SK-N-SH treated with all-trans-retinoic acid at 6 μM for 48 hours (cell line): ENCODE measurements around the gene CCDC148.

Experiments used
- BACH2 ChIP-seq: fragments of 250-450 bp; sonication (Bioruptor Pico); IDR thresholded peaks from 2 replicates; pipeline ENCODE4 v1.9.0; 2021; ENCODE audit warnings: mild to moderate bottlenecking, borderline replicate concordance
- GLIS3 ChIP-seq: fragments of 250-450 bp; sonication (Bioruptor Pico); IDR thresholded peaks from 2 replicates; pipeline ENCODE4 v1.5.0; 2020; ENCODE audit warnings: mild to moderate bottlenecking, moderate library complexity
- RARB ChIP-seq: fragments of 250-450 bp; sonication (Bioruptor Pico); IDR thresholded peaks from 2 replicates; pipeline ENCODE4 v1.8.0; 2021; ENCODE audit warnings: mild to moderate bottlenecking, moderate library complexity
- SNAI2 ChIP-seq: fragments of 250-450 bp; sonication (Bioruptor Pico); IDR thresholded peaks from 2 replicates; pipeline ENCODE4 v1.5.0; 2020; ENCODE audit warnings: mild to moderate bottlenecking, moderate library complexity
- ZC3H10 ChIP-seq: fragments of 250-450 bp; sonication (Bioruptor Pico); IDR thresholded peaks from 2 replicates; pipeline ENCODE4 v1.5.1; 2021; ENCODE audit warnings: mild to moderate bottlenecking, moderate library complexity
- ZFP3 ChIP-seq: fragments of 250-450 bp; sonication (Bioruptor Pico); IDR thresholded peaks from 2 replicates; pipeline ENCODE4 v1.5.0; 2020; ENCODE audit warnings: mild to moderate bottlenecking, moderate library complexity
- ZNF565 ChIP-seq: fragments of 450-650 bp; formaldehyde crosslinking; conservative IDR thresholded peaks from 2 replicates; pipeline ENCODE4 v1.5.0; 2020; ENCODE audit warnings: low read depth, mild to moderate bottlenecking, moderate library complexity
- ZNF8 ChIP-seq: fragments of 450-650 bp; formaldehyde crosslinking; IDR thresholded peaks from 2 replicates; pipeline ENCODE4 v1.5.0; 2020; ENCODE audit warnings: mild to moderate bottlenecking, moderate library complexity
- TF ChIP-seq, protein P1 (sequence below): fragments of 250-450 bp; sonication (Bioruptor Pico); IDR thresholded peaks from 2 replicates; pipeline ENCODE4 v1.5.1; 2021; ENCODE audit warnings: mild to moderate bottlenecking, moderate library complexity
- TF ChIP-seq, protein P2 (sequence below): fragments of 250-450 bp; sonication (Bioruptor Pico); IDR thresholded peaks from 2 replicates; pipeline ENCODE4 v1.5.1; 2020; ENCODE audit warnings: low read depth, mild to moderate bottlenecking, moderate library complexity

DNA sequence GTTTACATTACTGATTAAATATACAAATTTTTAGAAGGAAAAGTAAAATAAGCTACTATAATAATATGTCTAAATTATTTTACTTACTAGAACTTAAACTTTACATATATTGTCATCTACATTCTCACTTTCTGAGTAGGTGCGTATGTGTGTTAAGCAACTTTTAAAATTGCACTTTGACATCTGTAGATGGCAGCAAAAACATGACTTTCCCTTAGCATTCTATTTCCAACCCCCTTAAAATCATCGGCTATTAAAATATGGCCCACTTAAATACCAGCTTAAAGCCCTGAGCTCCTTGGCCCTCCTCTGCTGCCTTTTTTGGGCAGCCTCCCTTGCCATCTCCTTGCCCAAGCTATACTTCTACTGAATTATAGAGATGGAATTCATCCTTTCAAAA, 276.9 kb downstream of the CCDC148 start:
- TF ChIP-seq RARB (CRISPR knock-in tag) (no peak), SNAI2 (CRISPR knock-in tag) (no peak), ZFP3 (no peak), ZNF565 (CRISPR knock-in tag) (no peak), ZC3H10 (CRISPR knock-in tag) (no peak), BACH2 (CRISPR knock-in tag) (no peak), GLIS3 (no peak), ZNF8 (CRISPR knock-in tag) (no peak)
- TF ChIP-seq, protein P1, sequence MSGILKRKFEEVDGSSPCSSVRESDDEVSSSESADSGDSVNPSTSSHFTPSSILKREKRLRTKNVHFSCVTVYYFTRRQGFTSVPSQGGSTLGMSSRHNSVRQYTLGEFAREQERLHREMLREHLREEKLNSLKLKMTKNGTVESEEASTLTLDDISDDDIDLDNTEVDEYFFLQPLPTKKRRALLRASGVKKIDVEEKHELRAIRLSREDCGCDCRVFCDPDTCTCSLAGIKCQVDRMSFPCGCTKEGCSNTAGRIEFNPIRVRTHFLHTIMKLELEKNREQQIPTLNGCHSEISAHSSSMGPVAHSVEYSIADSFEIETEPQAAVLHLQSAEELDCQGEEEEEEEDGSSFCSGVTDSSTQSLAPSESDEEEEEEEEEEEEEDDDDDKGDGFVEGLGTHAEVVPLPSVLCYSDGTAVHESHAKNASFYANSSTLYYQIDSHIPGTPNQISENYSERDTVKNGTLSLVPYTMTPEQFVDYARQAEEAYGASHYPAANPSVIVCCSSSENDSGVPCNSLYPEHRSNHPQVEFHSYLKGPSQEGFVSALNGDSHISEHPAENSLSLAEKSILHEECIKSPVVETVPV, result no peak
- TF ChIP-seq, protein P2, sequence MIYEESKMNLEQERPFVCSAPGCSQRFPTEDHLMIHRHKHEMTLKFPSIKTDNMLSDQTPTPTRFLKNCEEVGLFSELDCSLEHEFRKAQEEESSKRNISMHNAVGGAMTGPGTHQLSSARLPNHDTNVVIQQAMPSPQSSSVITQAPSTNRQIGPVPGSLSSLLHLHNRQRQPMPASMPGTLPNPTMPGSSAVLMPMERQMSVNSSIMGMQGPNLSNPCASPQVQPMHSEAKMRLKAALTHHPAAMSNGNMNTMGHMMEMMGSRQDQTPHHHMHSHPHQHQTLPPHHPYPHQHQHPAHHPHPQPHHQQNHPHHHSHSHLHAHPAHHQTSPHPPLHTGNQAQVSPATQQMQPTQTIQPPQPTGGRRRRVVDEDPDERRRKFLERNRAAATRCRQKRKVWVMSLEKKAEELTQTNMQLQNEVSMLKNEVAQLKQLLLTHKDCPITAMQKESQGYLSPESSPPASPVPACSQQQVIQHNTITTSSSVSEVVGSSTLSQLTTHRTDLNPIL (CRISPR knock-in tag), result no peak
